ENCODE results near the gene CD48. TPM values are rescaled to one million over a fixed set of nuclear protein-coding genes. Genes with fewer than 3 reads are reported as not detected.

CD48 gene
- total and polyA plus RNA-seq, 7 donors: 0.35 to 1.7 (median 0.99) TPM

GRCh38 chr1:160636076-160636475 is 75.5 kb downstream of the CD48 start:
- no peak overlapping the region for H3K4me3 ChIP-seq
- no peak for DNase-seq
- intact Hi-C loops (cut with DNase I): no loop called here
- no peak overlapping the region for H3K27ac ChIP-seq
- no peak for TF ChIP-seq CTCF (IDR thresholded peaks at IDR 0.05)
- 70 to 80% (median 74%) methylated on average over 4 of the region's 4 CpGs for WGBS, 3 donors
- no peak for ATAC-seq
- no peaks in the 10 kb centered on the region for H3K36me3 ChIP-seq (ENCODE audit: insufficient read depth in 1 of 2, low read depth in 1 of 2)
- no peaks in the 10 kb centered on the region for H3K27me3 ChIP-seq (ENCODE audit: insufficient read depth in 3 of 3, low read length in 2 of 3)
- H3K4me1 ChIP-seq: no peaks in the 10 kb centered on the region
- H3K9me3 ChIP-seq: no peaks in the 10 kb centered on the region

- H3K4me3 ChIP-seq: no peak overlapping the region
- TF ChIP-seq CTCF (IDR thresholded peaks at IDR 0.05): no peak
- H3K4me1 ChIP-seq: no peaks in the 10 kb centered on the region
These were observed 76.8 kb downstream of the CD48 start for GRCh38 chr1:160634543-160635491.

GRCh38 chr1:160633330-160633903 is 78.2 kb downstream of the CD48 start:
- no peak for DNase-seq
- Histone ChIP-seq H3K36me3 (ENCODE audit: insufficient read depth in 1 of 2, low read depth in 1 of 2) (no peaks in the 10 kb centered on the region), H3K27me3 (ENCODE audit: insufficient read depth in 3 of 3, low read length in 2 of 3) (no peaks in the 10 kb centered on the region), H3K4me3 (no peak overlapping the region), H3K27ac (no peak overlapping the region), H3K9me3 (no peaks in the 10 kb centered on the region), H3K4me1 (no peaks in the 10 kb centered on the region)
- no peak for ATAC-seq
- 29 to 49% (median 39%) methylated on average over 2 of the region's 2 CpGs for WGBS, 3 donors
- TF ChIP-seq CTCF (IDR thresholded peaks at IDR 0.05): no peak
- intact Hi-C loops (cut with DNase I): no loop called here

More at GRCh38 chr1:160634543-160635491, 76.8 kb downstream of the CD48 start:
- intact Hi-C loops (cut with DNase I): no loop called here
- ATAC-seq (no peak), DNase-seq (no peak)
- no peak overlapping the region for H3K27ac ChIP-seq
- H3K27me3 ChIP-seq (ENCODE audit: insufficient read depth in 3 of 3, low read length in 2 of 3): no peaks in the 10 kb centered on the region
- H3K9me3 ChIP-seq: no peaks in the 10 kb centered on the region
- WGBS, 3 donors: 87 to 90% (median 87%) methylated on average over 17 of the region's 17 CpGs
- H3K36me3 ChIP-seq (ENCODE audit: insufficient read depth in 1 of 2, low read depth in 1 of 2): no peaks in the 10 kb centered on the region

GRCh38 chr1:160631983-160632625 is 79.5 kb downstream of the CD48 start:
- H3K27me3 ChIP-seq (ENCODE audit: insufficient read depth in 3 of 3, low read length in 2 of 3): no peaks in the 10 kb centered on the region
- 74 to 87% (median 84%) methylated on average over 6 of the region's 6 CpGs for WGBS, 3 donors
- H3K27ac ChIP-seq: no peak overlapping the region
- no peaks in the 10 kb centered on the region for H3K36me3 ChIP-seq (ENCODE audit: insufficient read depth in 1 of 2, low read depth in 1 of 2)
- no peak overlapping the region for H3K4me3 ChIP-seq
- no peak for ATAC-seq
- DNase-seq: no peak
- H3K4me1 ChIP-seq: no peaks in the 10 kb centered on the region
- intact Hi-C loops (cut with DNase I): no loop called here
- no peak for TF ChIP-seq CTCF (IDR thresholded peaks at IDR 0.05)
- H3K9me3 ChIP-seq: no peaks in the 10 kb centered on the region

Measured in psoas muscle (tissue), 8 donors.